Renal cortical epithelial cell (primary cell): ENCODE measurements around the gene PROCA1. TPM values are rescaled to one million over a fixed set of nuclear protein-coding genes. Genes with fewer than 3 reads are reported as not detected.
"Not testable (repeated sequence)": the region's sequence is repeated elsewhere in the genome, so short reads cannot be mapped to it uniquely, and the experiment has no call there.

Experiments
- DNase-seq: peaks from one replicate; pipeline ENCODE4 v3.0.0-alpha.2; 2011; ENCODE audit warnings: low read depth
- total RNA-seq: library from RNA; depleted of rRNA; stranded (reverse); fragments of >200 nt; gene quantifications from 2 replicates; pipeline ENCODE4 v1.2.3, GENCODE V29; 2014

The PROCA1 gene
- total RNA-seq, 1 donor from 2014 or later, result 1.1 TPM

DNA sequence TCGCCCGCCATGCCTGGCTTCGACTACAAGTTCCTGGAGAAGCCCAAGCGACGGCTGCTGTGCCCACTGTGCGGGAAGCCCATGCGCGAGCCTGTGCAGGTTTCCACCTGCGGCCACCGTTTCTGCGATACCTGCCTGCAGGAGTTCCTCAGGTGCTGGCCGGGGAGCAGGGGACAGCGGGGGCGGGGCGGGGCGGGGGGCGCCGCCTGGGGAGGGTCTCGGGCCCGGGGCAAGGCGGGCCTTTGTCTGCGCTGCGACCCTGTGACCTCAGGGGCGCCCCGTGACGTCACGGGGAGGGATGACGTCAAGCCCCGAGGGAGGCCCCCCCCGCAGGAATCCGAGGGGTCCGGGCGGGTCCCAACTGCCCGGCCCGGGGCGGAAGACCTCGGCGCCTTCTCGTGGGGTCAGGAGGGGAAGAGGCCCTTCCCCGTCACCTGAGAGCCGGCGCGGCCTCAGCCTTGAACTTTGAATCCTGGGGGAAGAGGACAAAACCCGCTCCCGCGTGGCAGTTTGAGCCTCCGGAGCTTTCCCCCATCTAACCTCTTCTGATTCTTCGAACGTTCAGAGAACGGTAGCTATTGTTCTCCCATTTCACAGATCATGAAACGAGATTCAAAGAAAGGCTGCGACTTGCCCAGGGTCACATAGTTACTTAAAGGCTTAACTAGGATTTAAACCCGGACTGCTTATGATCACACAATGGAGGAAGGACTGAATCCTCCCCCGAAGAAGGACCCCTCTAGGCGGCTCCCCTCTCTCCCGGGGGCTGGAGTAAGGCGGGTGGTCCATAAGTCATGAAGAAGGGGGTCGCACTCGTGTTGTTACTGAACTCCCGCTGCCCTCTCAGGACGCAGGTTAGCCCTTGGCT lies 32.6 kb upstream of the PROCA1 start:
- DNase-seq, result no peak

DNA sequence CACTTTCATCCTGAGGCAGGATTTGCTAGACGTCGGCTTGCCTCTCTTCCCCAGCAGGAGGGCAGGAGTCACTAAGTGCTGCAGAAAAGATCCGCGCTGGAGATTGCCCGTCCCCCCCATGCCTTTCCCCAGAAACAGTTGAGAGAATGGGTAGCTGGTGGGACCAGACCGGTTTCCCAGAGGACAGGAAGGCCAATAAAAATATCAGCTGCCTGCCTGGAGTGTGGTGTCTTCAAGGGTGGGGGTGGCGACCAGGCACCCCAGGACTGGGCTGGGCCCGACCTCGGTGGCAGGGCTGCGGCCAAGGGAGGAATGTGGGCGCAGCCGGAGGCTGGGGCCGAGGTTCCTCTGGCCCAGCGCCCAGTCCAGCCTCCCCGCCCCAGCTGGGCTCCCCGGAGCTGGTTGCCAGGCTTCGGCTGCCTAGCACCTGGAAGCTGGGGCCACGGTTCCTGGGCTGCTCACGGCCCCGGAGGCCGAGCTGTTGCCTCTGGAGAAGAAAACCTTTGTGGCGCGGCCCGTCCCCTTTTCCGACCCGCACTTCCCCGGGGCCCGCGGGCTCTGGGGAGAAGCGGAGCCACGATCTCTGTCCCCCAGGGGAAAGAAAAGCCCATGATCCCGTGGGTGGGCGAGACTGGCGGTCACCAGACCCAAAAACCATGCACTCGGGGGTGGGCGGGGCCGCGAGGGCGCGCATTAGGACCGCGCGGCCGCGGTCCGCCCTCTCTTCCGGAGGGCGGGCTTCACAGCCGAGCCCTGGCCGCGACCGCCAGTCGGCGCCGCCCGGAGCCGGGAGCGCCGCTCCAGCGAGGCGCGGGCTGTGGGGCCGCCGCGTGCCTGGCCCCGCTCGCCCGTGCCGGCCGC lies 31.8 kb upstream of the PROCA1 start, which contains the start of gene TRAF4:
Gene TRAF4 (plus strand): TSS at position 769 of the 861 bp plus-strand sequence. CDS start 102 bp downstream, outside the sequence.
- peak; percentile 81 for DNase-seq

DNA sequence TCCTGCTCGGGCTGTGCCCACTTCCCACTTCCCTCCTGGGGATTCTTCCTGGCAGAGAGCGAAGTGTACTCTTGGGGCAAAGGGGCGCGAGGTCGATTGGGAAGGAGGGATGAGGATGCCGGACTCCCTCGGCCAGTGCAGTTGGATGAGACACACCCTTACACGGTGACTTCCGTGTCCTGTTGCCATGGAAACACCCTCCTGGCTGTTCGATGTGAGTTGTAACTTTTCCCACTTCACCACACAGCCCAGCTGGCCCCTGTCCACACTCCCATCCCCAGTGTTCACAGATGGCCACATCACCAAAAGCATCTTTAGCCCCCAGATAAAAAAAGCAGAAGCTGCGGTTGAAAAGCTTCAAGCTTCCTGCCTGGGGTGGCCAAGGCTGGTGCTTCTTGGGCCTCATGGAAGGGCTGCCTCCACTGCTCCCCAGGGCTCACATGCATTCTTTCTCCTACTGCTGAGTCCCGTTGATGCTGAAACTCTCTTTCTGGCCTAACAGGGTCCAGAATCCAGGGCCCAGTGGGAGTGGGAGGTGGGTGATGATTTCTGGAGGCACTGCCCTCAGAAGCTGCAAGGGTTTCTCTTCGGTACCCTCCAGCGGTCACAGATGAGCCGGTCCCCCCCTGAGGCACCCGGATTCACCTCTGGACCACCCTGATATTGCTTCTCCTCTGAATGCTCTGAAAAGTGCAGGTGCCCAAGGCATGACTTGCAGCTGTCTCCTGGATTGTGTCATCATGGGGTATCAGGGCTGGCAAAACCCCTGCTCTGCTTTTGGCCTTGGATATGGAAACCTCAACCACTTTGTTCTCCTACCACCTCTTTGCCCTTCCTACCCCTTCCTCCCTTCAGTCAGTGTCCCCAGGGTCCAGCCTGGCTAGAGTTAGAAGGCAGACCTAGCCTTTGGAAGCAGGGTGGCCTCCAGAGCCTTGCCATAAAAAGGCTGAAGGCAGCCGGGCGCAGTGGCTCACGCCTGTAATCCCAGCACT lies 30.0 kb upstream of the PROCA1 start:
- no peak for DNase-seq

DNA sequence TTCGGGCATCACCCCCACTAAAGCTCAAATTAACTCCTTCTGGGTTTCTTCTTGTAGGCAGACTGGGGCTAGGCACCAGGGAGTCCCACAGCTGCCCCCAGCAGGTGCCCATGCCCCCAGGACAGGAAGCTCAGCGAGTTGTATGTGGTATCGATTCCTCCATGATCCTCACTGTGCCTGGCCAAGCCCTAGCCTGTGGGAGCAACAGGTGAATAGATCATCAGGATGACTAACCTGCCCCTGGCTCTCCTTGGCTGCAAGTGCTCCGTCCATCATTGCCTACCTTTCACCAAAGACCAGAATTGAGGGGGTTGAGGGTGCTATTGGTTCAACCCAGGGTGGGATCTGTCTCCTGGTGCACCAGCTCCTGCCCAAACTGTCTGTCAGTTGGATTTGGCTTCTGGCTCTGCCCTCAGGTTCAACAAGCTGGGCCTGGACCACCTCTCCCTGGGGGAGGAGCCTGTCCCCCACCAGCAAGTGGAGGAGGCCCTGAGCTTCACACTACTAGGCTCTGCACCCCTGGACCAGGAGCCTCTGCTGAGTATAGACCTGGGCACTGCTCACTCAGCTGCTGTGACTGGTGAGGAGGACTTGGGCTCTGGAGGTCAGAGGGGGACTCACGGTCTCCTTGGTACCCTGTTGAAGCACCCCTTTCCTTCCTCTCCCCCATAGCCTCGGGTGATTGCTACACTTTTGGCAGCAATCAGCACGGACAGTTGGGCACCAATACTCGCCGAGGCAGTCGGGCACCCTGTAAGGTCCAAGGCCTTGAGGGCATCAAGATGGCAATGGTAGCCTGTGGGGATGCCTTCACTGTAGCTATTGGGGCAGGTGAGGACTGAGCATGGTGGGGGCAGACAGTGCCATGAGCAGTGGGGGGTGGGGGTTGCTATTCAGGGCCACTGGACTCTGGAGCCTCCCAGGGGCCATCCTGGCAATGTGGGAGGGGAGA lies 29.0 kb upstream of the PROCA1 start:
- DNase-seq, result no peak

DNA sequence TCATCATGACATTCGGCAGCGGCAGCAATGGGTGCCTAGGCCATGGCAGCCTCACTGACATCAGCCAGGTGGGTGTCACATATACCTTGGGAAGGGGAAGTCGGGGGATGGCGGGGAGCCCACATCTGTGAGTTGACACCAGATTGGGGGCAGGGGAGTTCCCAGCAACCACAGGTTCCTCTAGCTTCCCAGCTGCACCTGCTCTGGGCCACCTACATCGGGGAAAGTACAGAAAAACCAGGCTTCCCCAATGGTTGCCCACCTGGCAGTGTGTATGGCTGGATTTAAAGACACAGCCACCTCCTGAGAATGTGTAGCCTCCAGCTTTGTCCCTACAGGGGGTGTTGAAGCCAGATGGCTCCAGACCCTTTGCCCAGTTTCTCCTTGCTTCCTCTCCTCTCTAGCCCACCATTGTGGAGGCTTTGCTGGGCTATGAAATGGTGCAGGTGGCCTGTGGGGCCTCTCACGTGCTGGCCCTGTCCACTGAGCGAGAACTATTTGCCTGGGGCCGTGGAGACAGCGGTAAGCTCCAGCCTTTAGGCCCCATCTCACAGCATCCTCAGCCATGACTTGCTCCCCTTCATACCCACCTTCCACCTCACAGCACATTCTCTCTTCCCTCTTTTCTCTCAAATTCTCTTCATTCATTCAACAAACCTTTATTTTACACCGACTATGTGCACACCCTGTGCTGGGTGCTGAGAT lies 27.1 kb upstream of the PROCA1 start:
- no peak for DNase-seq

DNA sequence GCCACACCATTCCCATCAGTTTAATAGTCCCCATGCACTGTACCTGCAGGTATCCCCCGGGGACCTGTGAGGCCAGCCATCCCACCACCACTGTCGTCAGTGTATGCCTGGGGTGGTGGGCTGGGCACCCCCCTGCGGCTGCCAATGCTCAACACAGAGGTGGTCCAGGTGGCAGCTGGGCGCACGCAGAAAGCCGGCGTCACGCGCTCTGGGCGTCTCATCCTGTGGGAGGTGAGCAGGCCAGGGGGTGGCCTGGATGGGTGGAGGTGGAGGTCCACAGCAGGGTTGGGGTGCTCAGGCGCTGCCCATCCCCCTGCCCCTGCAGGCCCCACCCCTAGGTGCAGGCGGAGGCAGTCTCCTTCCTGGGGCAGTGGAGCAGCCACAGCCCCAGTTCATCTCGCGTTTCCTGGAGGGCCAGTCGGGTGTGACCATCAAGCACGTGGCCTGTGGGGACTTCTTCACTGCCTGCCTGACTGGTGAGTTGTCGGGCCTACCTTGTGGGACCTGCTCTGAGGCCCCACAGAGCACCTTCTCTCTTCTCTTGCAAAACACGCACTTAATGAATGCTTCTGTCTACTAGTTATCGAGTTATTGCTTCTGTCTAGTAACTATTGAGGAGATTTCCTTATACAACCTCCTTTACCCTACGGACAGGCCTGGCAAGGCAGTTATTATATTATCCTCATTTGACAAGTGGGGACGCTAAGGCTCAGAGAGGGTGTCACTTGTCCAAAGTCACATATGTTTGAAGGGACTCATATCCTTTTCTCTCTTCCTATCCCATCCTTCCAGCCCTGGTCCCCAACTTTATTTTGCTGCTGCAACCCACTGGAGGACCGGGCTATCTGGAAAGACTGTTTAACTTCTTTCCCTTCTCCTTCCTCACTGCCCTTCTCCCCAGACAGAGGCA lies 26.3 kb upstream of the PROCA1 start:
- DNase-seq, result peak; percentile 59

DNA sequence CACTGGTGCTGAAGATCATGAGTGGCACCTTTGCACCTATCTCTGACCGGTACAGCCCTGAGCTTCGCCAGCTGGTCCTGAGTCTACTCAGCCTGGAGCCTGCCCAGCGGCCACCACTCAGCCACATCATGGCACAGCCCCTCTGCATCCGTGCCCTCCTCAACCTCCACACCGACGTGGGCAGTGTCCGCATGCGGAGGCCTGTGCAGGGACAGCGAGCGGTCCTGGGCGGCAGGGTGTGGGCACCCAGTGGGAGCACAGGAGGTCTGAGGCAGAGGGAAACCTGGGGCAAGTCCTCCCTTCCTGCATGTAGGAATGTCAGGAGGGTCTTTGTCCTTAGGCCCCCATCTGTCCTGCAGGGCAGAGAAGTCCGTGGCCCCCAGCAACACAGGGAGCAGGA lies 25.6 kb upstream of the PROCA1 start:
- DNase-seq, result no peak

DNA sequence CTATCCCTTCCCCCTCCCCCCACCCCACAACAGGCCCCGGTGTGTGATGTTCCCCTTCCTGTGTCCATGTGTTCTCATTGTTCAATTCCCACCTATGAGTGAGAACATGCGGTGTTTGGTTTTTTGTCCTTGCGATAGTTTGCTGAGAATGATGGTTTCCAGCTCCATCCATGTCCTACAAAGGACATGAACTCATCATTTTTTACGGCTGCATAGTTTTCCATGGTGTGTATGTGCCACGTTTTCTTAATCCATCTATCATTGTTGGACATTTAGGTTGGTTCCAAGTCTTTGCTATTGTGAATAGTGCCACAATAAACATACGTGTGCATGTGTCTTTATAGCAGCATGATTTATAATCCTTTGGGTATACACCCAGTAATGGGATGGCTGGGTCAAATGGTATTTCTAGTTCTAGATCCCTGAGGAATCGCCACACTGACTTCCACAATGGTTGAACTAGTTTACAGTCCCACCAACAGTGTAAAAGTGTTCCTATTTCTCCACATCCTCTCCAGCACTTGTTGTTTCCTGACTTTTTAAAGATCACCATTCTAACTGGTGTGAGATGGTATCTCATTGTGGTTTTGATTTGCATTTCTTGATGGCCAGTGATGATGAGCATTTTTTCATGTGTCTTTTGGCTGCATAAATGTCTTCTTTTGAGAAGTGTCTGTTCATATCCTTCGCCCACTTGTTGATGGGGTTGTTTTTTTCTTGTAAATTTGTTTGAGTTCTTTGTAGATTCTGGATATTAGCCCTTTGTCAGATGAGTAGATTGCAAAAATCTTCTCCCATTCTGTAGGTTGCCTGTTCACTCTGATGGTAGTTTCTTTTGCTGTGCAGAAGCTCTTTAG lies 24.5 kb upstream of the PROCA1 start:
- not testable (repeated sequence) for DNase-seq

DNA sequence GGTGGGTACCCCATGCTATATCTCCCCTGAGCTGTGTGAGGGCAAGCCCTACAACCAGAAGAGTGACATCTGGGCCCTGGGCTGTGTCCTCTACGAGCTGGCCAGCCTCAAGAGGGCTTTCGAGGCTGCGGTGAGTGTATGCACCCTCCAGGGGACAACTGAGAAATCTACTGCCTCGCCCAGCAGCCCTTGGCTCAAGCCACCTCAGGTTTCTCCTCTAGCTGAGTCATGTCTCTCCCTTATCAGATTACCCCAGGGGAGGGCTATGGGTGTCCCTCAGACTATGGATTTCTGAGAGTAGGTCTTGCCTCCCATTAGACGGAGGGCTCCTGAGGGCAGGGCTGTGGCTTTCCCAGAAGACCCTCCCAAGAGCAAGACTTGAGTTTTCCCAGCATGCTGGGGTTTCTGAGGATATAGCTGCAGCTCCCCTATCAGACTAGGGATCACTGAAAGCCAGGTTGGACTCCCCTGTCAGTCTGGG lies 23.6 kb upstream of the PROCA1 start:
- DNase-seq, result no peak

DNA sequence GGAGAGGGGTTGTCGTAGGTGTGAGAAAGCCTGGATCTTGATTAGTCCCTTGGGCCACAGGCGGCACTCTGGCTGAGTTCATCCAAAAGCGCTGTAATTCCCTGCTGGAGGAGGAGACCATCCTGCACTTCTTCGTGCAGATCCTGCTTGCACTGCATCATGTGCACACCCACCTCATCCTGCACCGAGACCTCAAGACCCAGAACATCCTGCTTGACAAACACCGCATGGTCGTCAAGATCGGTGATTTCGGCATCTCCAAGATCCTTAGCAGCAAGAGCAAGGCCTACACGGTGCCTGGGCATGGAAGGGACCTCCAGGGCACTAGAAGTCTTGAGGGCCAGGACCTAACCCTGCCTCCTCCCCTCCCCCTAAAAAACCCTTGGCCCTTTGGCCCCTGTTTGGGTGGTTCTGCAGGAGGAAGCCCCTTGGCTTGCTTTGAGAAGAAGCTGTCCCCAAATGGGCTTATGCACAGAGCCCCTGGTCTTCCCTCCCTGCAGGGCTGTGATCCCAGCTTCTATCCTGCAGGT lies 23.1 kb upstream of the PROCA1 start:
- DNase-seq, result no peak

DNA sequence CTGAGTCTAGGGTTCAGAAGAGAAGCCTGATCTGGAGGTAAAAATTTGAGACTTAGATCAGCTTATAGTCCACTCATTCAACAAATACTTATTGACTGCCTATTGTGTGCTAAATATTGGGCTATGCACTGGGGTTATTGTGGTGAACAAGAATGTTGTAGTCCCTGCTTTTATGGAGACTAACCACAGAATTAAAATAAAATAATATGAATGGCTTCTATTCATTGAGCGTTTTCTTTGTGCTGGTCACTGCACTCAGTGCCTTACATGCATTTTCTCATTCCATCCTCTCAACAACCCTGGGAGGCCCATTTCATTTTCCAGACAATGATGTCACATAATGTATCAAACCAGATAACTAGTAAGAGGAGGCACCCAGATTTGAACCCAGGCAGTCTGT lies 21.7 kb upstream of the PROCA1 start:
- no peak for DNase-seq

DNA sequence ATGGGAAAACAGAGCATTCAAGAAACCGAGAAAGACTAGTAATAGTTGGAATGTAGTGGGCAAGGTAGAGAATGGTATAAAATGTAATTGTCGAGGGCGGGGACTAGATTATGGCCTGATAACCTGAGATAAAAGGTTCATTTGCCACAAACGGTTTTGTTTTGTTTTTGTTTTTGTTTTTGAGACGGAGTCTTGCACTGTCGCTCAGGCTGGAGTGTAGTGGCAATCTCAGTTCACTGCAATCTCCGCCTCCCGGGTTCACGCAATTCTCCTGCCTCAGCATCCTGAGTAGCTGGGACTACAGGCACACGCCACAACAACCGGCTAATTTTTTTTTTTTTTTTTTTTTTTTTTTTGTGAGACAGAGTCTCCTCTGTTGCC lies 18.3 kb upstream of the PROCA1 start:
- no peak for DNase-seq

DNA sequence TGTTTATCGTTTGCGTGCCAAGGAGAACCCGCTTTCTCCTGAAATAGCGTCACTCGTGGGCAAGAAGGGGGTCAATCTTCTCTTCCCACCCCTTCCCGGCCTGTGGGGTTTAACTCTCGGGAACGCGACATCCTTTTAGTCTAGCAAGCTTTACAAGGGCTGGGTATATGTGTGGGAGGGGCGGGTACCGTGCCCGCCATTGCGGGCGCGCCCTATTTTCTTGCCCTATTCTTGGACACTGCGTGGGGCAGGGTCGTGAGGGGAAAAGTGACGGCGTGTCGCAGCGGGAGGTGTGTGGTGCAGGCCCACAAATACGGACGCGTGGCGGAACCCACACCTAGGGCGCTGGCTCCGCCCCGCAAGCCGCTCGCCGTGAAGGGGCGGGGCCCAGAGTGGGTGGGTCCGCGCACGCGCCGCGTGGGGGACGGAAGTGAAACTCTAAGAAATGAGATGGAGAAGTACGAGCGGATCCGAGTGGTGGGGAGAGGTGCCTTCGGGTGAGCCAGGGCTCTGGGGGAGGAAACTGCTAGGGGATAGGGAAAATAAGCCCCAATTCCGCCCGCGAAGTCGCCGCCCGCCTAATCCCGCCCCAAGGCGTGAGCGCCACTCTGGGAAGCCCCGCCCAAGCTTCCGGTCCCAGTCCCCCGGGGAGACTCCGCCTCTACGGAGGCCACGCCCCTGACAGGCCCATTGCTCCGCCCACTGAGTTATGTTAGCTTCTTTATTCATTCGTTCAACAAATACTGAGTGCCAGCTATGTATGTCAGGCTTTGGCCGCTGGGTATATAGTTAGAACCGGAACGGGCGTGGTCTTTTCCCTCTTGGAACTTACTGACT lies 16.9 kb upstream of the PROCA1 start, which contains the start of gene NEK8:
Gene NEK8 (plus strand): TSS at position 425 of the 837 bp plus-strand sequence. CDS start 26 bp downstream, at position 451.
- peak; percentile 84 for DNase-seq

DNA sequence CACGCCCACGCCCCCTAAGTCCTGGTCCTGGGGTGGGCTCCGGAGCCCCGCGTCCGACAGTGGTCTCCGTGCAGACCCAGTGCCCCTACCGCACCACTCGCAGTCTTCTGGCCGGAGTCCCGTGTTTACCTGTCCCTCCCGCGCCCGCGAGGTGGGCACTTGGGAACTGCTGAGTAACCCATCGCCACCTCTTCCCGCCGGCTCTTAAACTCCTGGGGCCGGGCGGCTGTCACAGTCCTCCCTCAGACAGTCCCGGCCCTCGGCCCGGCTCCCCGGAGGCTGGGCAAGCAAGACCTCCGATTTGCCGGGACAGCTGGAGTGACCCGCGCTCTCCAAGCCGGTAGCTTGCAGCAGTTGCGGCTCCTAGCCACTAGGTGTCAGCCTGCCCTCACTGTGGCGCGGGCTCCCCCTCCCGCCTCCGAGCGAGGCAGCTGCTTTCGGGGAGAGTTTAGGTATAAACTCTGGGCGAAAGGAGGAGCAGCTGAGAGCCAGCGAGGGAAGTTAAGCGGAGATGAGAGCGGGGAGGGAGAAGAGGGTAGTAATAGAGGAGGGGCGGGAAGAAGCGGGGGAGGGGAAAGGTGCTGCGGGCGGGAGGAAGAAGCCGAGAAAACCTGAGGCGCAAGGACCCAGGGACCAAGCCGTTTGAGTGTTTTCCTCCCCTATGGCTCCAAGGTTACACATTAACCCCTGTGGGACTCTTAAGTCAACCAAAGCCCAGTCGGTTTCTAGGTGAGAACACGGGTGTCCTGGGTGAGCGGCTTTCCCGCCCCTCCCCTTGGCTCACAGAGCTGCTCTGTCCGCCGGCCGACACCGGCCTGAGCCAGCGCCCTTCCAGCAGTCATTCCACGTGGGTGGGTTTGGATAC lies 15.2 kb upstream of the PROCA1 start:
- peak; percentile 99 for DNase-seq

DNA sequence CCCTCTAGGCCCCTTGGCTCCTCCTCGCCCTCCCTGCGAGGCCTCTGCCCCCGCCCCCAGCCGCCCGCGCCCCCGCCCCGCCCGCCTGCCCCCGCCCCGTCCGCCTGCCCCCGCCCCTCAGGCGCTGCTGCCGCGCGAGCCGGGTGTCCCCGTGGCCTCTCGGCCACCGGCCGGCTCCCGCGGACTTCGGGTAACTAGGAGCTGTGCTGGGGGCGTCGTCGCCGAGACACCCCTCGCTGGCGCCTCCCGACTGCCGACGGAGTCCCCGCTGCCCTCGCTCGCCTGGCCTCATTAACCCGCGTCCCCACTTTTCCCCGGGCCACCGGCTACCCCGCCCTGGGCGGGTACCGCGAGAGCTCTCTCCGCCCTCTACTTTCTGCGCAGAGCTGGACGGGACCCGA lies 14.5 kb upstream of the PROCA1 start, which contains the start of gene TLCD1:
Gene TLCD1 (minus strand): TSS at position 8 of the 401 bp plus-strand sequence. CDS start 136 bp downstream, outside the sequence.
- no peak for DNase-seq
